Measurements from ENCODE around the gene SYNM.

The SYNM gene

GRCh38 chr15:99137877-99138276, 33.0 kb downstream of the SYNM start:
- CTCF ChIA-PET: no interaction called here
- DNase-seq (ENCODE audit: low spot score): no peak
- POLR2A ChIA-PET (ENCODE audit: low non-redundant PET): no interaction called here
- TF ChIP-seq, protein P1, sequence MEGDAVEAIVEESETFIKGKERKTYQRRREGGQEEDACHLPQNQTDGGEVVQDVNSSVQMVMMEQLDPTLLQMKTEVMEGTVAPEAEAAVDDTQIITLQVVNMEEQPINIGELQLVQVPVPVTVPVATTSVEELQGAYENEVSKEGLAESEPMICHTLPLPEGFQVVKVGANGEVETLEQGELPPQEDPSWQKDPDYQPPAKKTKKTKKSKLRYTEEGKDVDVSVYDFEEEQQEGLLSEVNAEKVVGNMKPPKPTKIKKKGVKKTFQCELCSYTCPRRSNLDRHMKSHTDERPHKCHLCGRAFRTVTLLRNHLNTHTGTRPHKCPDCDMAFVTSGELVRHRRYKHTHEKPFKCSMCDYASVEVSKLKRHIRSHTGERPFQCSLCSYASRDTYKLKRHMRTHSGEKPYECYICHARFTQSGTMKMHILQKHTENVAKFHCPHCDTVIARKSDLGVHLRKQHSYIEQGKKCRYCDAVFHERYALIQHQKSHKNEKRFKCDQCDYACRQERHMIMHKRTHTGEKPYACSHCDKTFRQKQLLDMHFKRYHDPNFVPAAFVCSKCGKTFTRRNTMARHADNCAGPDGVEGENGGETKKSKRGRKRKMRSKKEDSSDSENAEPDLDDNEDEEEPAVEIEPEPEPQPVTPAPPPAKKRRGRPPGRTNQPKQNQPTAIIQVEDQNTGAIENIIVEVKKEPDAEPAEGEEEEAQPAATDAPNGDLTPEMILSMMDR (conservative IDR thresholded peaks at IDR 0.05; ENCODE audit: low read depth): no peak
- H3K27ac ChIP-seq: no peak overlapping the region

- POLR2A ChIA-PET (ENCODE audit: low non-redundant PET): no interaction called here
- H3K27ac ChIP-seq: no peak overlapping the region
- CTCF ChIA-PET: interaction anchor here (0.6 kb wide), 1 partner anchor 31 kb away, joined by 3 read pairs; no protein-coding TSS in a partner anchor
- TF ChIP-seq, protein P1 (conservative IDR thresholded peaks at IDR 0.05; ENCODE audit: low read depth): no peak
- DNase-seq (ENCODE audit: low spot score): no peak
These were observed 33.7 kb downstream of the SYNM start for GRCh38 chr15:99138491-99138982.

DNA sequence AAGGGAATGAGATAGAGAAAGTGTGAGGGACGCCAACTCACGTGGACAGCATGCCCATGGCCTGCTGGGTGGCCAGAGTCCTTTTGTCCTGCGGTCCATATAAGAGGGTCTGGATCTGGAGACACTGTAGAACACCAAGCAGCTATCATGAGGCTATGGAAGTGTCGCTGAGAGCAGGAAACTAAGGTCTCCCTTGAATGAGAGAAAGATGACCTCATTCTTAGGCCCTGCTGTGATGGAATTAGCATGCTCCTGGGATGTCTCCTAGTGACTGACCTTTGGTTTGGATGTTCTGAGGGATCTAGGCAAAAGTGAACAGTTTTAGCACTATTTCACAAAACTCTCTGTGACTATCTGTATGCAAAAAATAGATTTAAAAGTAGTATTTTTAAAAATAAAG, 34.4 kb downstream of the SYNM start:
- ChIA-PET CTCF (interaction anchor here (0.6 to 0.7 kb wide), 3 partner anchors 13 to 802 kb away, joined by 3 read pairs; no protein-coding TSS in a partner anchor), POLR2A (ENCODE audit: low non-redundant PET) (no interaction called here)
- no peak for DNase-seq (ENCODE audit: low spot score)
- no peak overlapping the region for H3K27ac ChIP-seq
- TF ChIP-seq, protein P1 (conservative IDR thresholded peaks at IDR 0.05; ENCODE audit: low read depth): no peak

GRCh38 chr15:99140590-99140989, 35.7 kb downstream of the SYNM start:
- no peak for DNase-seq (ENCODE audit: low spot score)
- TF ChIP-seq, protein P1 (conservative IDR thresholded peaks at IDR 0.05; ENCODE audit: low read depth): no peak
- POLR2A ChIA-PET (ENCODE audit: low non-redundant PET): no interaction called here
- CTCF ChIA-PET: no interaction called here
- no peak overlapping the region for H3K27ac ChIP-seq

DNA sequence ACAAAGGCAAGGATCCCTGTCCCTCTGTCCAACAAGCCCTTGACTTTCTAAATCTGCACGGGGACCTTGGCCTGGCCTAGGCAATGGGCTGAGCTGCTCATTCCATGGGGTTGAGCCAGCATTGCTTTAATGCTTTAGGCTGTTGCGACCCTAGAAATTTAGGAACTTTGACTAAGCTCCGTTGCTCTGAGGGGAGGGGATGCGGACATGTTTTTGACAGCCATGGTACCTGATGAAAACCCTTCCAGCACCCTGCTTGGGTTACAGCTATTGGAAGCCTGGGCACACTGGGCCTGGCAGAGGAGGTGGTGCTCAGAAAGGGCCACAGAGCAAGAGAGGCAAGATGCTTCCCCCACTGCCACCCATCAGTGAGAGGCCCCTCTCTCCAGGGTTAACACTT, 37.1 kb downstream of the SYNM start:
- CTCF ChIA-PET: no interaction called here
- POLR2A ChIA-PET (ENCODE audit: low non-redundant PET): no interaction called here

GRCh38 chr15:99142562-99142961, 37.7 kb downstream of the SYNM start:
- H3K27ac ChIP-seq: no peak overlapping the region
- no peak for DNase-seq (ENCODE audit: low spot score)
- TF ChIP-seq, protein P1 (conservative IDR thresholded peaks at IDR 0.05; ENCODE audit: low read depth): no peak
- POLR2A ChIA-PET (ENCODE audit: low non-redundant PET): no interaction called here
- CTCF ChIA-PET: no interaction called here

More for the DNA sequence above, 37.1 kb downstream of the SYNM start:
- no peak for DNase-seq (ENCODE audit: low spot score)
- H3K27ac ChIP-seq: no peak overlapping the region
- TF ChIP-seq, protein P1 (conservative IDR thresholded peaks at IDR 0.05; ENCODE audit: low read depth): no peak

DNA sequence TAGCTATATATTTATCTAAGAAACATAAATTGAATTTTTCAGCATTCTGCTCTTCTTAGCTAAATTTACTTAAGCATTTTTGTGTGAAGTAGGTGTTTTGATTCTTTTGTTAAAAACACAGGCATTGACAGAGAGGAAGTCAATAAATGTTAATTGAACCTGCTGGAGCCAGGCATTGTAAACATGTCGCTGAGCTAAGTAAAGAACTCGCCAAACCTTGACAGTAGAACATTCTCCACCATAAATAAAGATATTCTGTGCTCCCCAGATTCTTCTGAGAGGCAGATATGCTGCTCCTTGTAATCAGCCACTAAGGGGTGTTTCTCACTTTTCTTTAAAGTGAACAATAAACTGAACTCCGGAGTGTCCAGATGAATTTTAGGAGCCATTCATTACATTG, 38.4 kb downstream of the SYNM start:
- POLR2A ChIA-PET (ENCODE audit: low non-redundant PET): no interaction called here
- TF ChIP-seq, protein P1 (conservative IDR thresholded peaks at IDR 0.05; ENCODE audit: low read depth): no peak
- DNase-seq (ENCODE audit: low spot score): no peak
- H3K27ac ChIP-seq: no peak overlapping the region
- CTCF ChIA-PET: no interaction called here
